Measurements from ENCODE around the gene LTK.

Gene LTK

GRCh38 chr15:41513506-41514227, at the start of gene LTK:
LTK (minus strand) TSS chr15:41513827; CDS start chr15:41513709, 118 bp downstream.
- DNase-seq (ENCODE audit: low read depth): no peak
- H3K4me3 ChIP-seq (ENCODE audit: low read depth, low read length): peak within 1 kb of the TSS; percentile 31
- no peak for TF ChIP-seq CTCF (IDR thresholded peaks at IDR 0.05; ENCODE audit: low read depth, low read length, missing control alignments)

- TF ChIP-seq CTCF (IDR thresholded peaks at IDR 0.05; ENCODE audit: low read depth, low read length, missing control alignments): no peak
- no peak overlapping the region for H3K4me3 ChIP-seq (ENCODE audit: low read depth, low read length)
- no peak for DNase-seq (ENCODE audit: low read depth)
Measured at GRCh38 chr15:41562784-41563198, 49.2 kb upstream of the LTK start.

GRCh38 chr15:41562244-41562643, 48.6 kb upstream of the LTK start:
- no peak for TF ChIP-seq CTCF (IDR thresholded peaks at IDR 0.05; ENCODE audit: low read depth, low read length, missing control alignments)
- no peak overlapping the region for H3K4me3 ChIP-seq (ENCODE audit: low read depth, low read length)
- no peak for DNase-seq (ENCODE audit: low read depth)

GRCh38 chr15:41561777-41562145, 48.1 kb upstream of the LTK start:
- H3K4me3 ChIP-seq (ENCODE audit: low read depth, low read length): no peak overlapping the region
- no peak for TF ChIP-seq CTCF (IDR thresholded peaks at IDR 0.05; ENCODE audit: low read depth, low read length, missing control alignments)
- DNase-seq (ENCODE audit: low read depth): no peak

- H3K4me3 ChIP-seq (ENCODE audit: low read depth, low read length): no peak overlapping the region
- no peak for DNase-seq (ENCODE audit: low read depth)
- TF ChIP-seq CTCF (IDR thresholded peaks at IDR 0.05; ENCODE audit: low read depth, low read length, missing control alignments): no peak
Measured at GRCh38 chr15:41561104-41561776, 47.6 kb upstream of the LTK start.

GRCh38 chr15:41560572-41560874, 46.9 kb upstream of the LTK start:
- no peak overlapping the region for H3K4me3 ChIP-seq (ENCODE audit: low read depth, low read length)
- no peak for DNase-seq (ENCODE audit: low read depth)
- no peak for TF ChIP-seq CTCF (IDR thresholded peaks at IDR 0.05; ENCODE audit: low read depth, low read length, missing control alignments)

All from GM12864 (cell line).